HG03139 (cell line): ENCODE data around the gene FAM174B.

ENCODE experiments used
- ATAC-seq: cut with Tn5 transposase; IDR thresholded peaks from one replicate; pipeline ENCODE4 v1.9.1; 2021; ENCODE audit not compliant: unreplicated experiment

FAM174B gene

GRCh38 chr15:92602267-92602593 lies 53.3 kb downstream of the FAM174B start:
- no peak for ATAC-seq

DNA sequence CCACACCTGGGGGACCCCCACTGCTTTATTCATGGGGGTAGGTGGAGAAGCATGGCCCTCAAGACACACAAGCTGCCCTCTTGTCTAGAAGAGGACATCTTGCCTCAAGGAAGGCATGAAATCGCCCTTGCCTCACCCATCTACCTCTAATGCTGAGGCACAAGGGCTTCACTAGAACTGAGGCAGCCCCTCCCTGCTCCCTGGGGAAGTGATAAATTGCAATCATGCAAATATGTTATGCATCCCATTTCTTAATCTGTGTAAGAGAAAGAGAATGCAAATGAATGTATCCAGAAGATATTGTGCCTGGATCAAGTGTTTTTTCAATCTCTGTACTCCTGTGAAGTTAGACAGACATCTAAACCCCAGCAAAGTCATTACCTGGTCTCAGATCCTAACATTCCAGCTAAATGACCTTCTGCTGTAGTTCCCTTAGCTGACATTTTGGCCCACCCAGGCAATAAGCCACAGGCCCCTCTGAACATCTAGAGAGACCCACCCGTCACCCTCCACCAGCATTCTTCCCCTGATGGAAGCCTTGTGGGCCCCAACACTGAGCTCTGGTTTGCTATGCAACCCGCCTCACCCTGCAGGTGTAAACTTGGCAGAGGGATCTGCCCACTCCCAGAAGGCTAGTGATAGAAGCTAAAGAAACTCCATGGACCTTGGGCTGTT lies 53.8 kb downstream of the FAM174B start:
- ATAC-seq: no peak

GRCh38 chr15:92600856-92601255 lies 54.7 kb downstream of the FAM174B start:
- no peak for ATAC-seq

GRCh38 chr15:92599394-92599970 lies 56.1 kb downstream of the FAM174B start:
- no peak for ATAC-seq

DNA sequence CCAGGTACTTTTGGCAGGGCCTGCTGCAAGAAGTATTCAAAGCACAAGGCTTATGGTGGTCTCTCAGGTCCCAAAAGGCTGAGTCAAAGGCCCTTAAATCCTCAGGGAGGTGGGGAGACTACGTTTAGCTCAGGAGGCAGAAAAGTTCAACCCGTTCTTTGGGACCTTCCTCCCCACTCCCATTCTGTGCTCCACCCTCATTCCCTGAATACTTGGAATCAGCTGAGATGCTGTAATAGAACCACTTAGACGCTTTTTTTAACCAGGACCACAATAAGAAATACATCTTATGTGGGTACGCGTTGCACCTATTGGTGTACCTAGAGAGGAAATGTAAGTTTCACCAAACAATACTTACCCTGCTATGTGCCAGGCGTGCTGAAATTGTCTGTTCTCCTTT lies 58.0 kb downstream of the FAM174B start:
- ATAC-seq: no peak

- ATAC-seq: no peak
Measured at GRCh38 chr15:92596623-92597022, 59.0 kb downstream of the FAM174B start.

DNA sequence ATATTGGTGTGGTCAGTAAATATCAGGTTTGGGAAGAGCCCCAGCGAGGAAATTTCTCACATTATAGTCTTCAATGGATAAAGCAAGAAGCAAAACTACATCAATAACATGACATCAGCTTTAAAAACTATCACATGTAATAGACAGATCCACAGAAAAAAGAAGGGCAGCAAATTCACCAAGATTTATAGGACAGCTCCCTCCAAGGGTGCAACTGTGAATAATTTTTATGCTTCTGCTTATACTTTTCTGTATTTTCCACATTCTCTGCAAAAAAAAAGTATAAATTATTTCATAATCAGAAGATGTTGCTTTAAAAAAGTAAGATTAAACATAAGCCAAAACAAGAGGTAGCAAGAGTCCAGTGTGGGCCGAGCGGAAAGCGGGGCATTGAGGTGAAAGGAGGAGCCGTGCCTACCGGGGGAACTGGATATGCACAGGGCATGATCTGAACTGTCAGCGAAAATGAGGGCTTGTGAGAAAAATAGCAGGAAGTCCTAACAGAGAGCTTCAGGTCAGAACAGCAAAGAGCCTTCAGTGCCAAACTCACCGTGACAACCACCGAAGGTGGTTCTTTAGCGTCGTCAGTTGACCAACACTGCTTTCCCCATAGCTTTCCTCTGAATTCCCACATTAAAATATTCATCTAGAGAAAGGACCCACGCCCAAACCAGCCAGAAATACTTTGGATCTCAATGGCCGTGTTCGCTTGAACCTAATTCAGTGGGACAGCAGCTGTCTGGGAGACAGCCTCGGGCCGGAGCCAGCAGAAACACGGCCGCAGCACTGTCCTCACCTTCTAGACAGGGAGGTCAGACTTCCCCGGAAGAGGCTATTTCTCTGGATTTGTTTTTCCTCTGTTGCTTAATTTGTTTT lies 59.8 kb downstream of the FAM174B start:
- no peak for ATAC-seq

DNA sequence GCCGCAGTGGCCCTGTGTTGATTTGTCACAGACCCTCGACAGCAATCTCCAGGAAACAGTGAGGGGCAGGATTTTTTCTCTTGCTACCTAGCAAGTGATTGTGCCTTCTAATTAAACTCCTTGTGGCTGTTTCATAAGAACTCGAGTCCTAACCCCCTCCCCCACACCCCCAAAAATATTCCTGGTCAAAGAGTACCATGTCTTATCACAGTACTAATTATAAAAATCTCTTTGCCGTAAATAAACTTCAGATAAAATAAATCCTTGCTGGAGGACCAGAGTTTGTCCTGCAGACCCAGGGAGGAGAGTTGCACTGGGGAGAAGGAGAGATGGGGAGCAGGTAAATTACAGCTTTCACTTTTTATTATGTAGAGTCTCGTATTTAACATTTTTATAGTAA lies 64.3 kb downstream of the FAM174B start:
- ATAC-seq: no peak

DNA sequence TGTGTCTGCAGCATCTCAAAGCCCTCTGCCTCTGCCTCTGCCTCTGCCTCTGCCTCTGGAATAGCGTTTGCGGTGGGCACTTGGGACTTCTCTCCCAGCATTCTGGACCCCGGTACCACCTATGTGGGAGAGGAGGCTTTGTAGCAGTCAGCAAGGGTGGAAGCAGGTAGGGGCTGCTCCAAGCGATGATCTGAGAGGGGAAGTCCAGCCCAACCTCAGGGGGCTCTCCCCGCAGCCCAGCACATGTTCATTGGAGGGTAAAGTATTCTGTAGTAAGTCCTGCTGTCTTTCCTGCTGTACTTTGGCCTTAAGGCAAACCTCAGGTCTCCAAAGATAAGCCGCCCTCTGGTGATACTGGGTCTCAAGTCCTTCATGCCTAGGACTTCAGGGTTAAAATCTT lies 68.6 kb downstream of the FAM174B start:
- ATAC-seq: no peak

DNA sequence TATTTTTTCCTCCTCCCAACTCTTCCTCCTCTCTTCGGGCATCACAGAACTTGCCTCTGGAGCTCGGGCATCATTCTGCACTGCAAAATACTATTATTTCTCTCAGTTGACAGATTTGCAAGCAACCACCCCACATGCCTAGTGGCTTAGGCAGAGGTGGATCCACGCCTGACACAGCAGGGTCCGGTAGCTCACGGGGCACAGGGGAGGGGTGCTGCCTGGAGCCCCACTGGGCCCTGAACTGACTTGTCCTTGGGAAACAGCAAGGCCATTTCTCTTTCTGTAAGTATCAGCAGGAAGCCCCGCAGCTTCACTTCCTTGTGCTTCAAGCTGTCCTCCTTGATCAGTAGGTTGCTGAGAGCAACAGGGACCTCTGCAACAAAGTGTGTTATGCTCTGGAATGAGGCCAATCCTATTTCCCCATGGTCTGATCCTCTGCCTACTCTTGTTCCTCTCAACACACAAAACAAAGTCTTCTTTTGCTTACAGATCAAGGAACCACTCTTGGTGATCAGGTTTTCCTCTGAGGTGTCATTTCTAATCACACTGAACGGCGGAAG lies 69.1 kb downstream of the FAM174B start:
- no peak for ATAC-seq

DNA sequence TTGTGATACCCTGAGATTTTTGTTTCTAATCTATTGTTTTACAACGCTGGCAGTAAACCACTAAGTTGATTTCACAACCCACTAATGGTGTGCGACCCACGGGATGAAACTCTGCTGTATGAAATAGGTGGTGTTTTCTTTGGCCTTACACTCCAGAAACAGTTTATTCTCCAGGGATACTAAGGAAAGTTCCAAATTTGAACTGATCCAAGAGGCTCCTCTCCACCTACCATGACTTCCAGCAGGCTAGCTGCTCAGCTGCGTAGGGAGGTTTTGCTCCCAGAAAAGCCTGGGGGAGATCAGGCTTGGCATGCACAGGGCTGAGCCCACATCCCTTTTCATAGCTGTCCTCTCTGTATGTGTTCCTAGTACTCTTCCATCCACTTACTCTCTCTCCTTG lies 71.5 kb downstream of the FAM174B start:
- ATAC-seq: no peak

DNA sequence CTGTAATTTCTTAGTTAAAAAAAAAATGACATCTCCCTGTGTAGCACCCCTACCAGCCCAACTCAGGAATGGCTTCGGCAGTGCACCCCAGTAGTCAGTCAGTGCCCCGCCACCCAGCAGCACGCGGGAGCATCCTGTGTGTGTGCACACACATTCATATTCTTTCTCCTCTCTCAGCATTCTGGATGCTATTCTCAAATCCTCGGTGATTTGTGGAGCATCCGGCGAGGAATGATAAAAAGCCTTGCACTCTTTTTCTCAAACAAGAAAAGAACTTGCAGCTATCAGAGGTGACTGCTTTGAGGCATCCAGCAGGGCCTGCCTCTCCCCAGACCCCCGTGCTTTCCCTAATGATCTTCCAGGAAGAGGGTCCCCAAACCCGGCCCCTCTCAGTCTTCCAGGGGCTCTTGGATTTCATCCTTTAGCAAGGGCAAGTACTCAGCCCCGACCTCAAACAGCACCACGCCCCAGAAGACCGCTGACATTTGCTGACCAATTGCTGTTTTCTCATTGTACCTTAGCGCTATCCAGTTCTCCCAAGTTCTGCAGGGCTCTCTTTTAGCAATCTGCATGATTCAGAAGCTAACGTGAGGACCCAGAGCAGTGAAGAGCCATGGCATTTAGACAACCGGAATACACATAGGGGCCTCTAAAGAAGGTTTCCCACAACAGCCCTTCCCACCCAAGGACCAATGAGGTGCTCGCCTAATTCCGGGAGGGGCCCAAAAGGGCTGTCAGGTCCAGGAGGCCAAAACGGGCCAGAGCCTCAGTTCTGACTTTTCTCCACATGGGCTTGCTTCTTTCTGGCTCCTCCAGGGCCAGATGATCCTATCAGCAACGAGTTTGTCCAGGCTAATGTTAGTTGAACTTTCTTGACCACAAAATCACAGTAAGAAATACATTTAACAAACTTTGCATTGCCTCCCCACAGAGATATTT lies 72.2 kb downstream of the FAM174B start:
- ATAC-seq: no peak

- ATAC-seq: no peak
Measured at GRCh38 chr15:92582206-92582605, 73.4 kb downstream of the FAM174B start.

- ATAC-seq: no peak
Measured at GRCh38 chr15:92580933-92581445, 74.6 kb downstream of the FAM174B start.

DNA sequence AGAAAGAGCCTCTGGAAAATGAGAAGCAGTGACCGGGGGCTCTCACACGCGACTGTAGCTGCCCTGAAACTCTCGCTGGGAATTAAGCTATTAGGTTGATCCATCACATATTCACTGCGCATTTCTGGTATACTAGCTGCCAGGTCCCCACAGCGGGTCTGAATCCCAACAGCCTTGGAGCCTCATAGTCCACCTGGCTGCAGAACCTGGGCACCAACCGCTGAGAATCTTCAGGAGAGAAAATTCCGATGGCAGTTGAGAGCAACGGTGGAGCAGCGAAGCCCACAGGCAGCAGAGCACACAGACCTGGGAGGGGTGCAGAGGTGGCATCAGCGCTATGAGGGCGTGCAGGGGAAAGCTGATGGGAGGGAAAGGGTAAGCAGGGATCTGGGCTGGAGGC lies 75.1 kb downstream of the FAM174B start:
- ATAC-seq: no peak

DNA sequence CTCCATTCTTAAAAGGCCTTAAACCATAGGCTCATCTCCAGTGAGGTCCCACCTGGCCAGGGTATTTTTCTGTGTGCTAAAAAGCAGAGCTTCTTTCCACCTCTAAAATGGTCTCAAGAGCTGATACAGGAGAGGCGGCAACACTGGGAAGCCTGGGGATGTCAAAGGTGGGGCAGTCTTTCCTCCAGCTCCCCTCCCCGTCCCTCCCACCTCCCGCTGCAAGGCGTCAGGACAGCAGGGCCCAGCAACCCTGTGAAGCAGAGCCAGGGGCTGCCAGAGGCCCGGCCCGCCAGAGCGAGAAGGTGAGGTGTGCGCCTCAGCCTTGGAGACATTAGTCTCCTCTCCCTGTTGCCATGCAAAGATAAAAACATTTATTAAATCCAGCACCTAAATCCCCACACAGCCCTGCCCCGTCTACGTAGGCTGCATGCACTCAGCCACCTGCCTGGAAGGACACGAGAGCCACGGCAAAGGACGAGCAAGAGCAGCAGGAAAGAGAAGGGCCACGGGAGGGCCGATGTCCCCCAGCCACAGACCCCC lies 75.6 kb downstream of the FAM174B start:
- no peak for ATAC-seq

- no peak for ATAC-seq
Measured at GRCh38 chr15:92579486-92579885, 76.1 kb downstream of the FAM174B start.

DNA sequence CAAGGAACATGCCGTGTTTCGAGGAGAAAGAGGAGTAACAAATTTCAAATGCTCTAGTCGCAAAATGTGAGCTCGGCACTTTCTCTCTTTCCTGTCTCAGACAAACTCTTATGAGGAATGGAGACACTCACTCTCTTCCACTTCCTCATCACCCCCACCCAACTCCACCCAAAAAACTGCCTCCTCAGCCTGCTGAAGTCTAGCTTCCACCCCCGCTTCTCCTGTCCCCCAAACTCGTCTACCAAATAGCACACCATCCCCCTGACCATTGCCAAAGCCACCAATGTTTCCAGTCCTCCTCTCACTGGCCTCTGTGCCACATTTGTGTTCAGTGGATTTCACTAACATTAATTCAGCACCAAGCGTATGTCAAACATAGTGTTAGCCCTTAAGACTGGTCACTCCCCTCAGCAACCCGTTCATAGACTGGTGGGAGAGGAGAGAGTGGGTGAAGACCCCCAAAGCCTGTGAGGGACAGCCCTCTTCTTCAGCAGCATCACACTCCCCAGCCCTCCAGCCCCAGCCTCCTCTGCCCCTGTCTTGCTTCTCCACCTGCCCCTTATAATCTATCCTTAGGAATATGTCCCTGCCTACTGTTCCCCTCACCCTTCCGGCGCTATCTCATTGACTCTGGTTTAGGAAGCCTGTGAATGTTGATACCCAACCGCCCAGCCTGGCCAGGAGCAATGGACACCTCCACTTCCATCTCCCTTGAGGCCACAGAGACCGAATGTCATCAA lies 77.3 kb downstream of the FAM174B start:
- no peak for ATAC-seq

- ATAC-seq: no peak
Measured at GRCh38 chr15:92576597-92577200, 78.9 kb downstream of the FAM174B start.
